Spleen (tissue), 11 donors: ENCODE measurements around the gene ARL10. TPM values are rescaled to one million over a fixed set of nuclear protein-coding genes. Genes with fewer than 3 reads are reported as not detected.

Experiments
- DNase-seq: peaks from one replicate; pipeline ENCODE4 v3.0.0-alpha.2; 2020
- H3K27ac ChIP-seq, 8 donors: fragments of 200-600 bp; sonication (generic) in 7 of 8; 1 replicate in 4 of 8; 2 replicates in 4 of 8; pipeline versions ENCODE4 v1.5.0 to v1.8.0; 2016 to 2021; ENCODE audit warnings: inconsistent platforms in 4 of 8, mild to moderate bottlenecking in 4 of 8, moderate library complexity in 1 of 8
- H3K27me3 ChIP-seq, 7 donors: fragments of 200-600 bp; sonication (generic) in 6 of 7; replicated peaks in 1 of 7; 1 replicate in 4 of 7; 2 replicates in 3 of 7; pipeline versions ENCODE4 v1.5.0 to v1.8.0; 2016 to 2021; ENCODE audit warnings: inconsistent platforms in 3 of 7, mild to moderate bottlenecking in 1 of 7
- H3K36me3 ChIP-seq, 6 donors: fragments of 200-600 bp; sonication (generic) in 5 of 6; 1 replicate in 4 of 6; 2 replicates in 2 of 6; pipeline versions ENCODE4 v1.5.0 to v1.8.0; 2016 to 2021; ENCODE audit warnings: inconsistent platforms in 2 of 6
- H3K4me1 ChIP-seq, 6 donors: fragments of 200-600 bp; sonication (generic) in 5 of 6; 1 replicate in 3 of 6; 2 replicates in 3 of 6; pipeline versions ENCODE4 v1.5.0 to v1.8.0; 2016 to 2021; ENCODE audit warnings: inconsistent platforms in 3 of 6
- H3K4me3 ChIP-seq, 8 donors: fragments of 200-600 bp; sonication (generic) in 7 of 8; 1 replicate in 4 of 8; 2 replicates in 4 of 8; pipeline versions ENCODE4 v1.5.0 to v1.8.0; 2016 to 2021; ENCODE audit warnings: inconsistent platforms in 4 of 8, mild to moderate bottlenecking in 4 of 8, moderate library complexity in 2 of 8
- H3K9me3 ChIP-seq, 8 donors: fragments of 200-600 bp; sonication (generic) in 7 of 8; 1 replicate in 4 of 8; 2 replicates in 4 of 8; pipeline versions ENCODE4 v1.5.0 to v1.8.0; 2016 to 2021; ENCODE audit warnings: inconsistent platforms in 4 of 8
- POLR2A ChIP-seq, 3 donors: fragments of 450-650 bp; IDR thresholded peaks; one replicate each; pipeline ENCODE4 v1.5.1; 2017; ENCODE audit warnings: antibody characterized with exemption in 3 of 3, mild to moderate bottlenecking in 1 of 3
- POLR2AphosphoS5 ChIP-seq, 3 donors: sonication (generic); formaldehyde crosslinking; IDR thresholded peaks; one replicate each; pipeline ENCODE4 v1.5.1; 2017; ENCODE audit warnings: antibody characterized with exemption in 3 of 3
- WGBS, 5 donors: extraction: QIAGEN DNeasy Blood & Tissue Kit in 3 of 5; methylation state at CpG; one replicate each; pipeline versions ENCODE4 v1.1.5 to v1.1.7; 2013 to 2018; 5-methylcytosine and 5-hydroxymethylcytosine counted together
- intact Hi-C: fragments of 100-400 bp; cut with DNase I; formaldehyde crosslinking; loops from one replicate; pipeline ENCODE4 v1.15.0; 2023; ENCODE audit warnings: low total_unique reads
- polyA plus RNA-seq, 3 donors: library from polyadenylated mRNA; stranded (reverse); fragments of 200-250 nt; gene quantifications; one replicate each; pipeline ENCODE4 v1.2.1, GENCODE V29; 2013
- total RNA-seq, 7 donors: library from RNA; depleted of rRNA in 3 of 7; stranded (reverse); fragments of >200 nt in 3 of 7; fragmentation: NEBNext Ultra II Directional in 4 of 7; extraction: Animal tissue kit (Norgen Biotek cat#: 25700) in 4 of 7; gene quantifications; one replicate each; pipeline versions ENCODE4 v1.1.0 to v1.2.1, GENCODE V29; 2016 to 2021
- TF ChIP-seq, protein P1 (sequence below), 11 experiments: fragments of 200-600 bp in 7 of 11; fragments of 450-650 bp in 4 of 11; sonication (generic) in 4 of 11; IDR thresholded peaks in 8 of 11; conservative IDR thresholded peaks in 3 of 11; 1 replicate in 7 of 11; 2 replicates in 4 of 11; pipeline versions ENCODE4 v1.4.0 to v1.8.0; 2016 to 2021; ENCODE audit warnings: antibody characterized with exemption in 11 of 11, inconsistent platforms in 4 of 11, mild to moderate bottlenecking in 1 of 11
- donor health status: healthy with polysubstance abuse.
- donor health status: DM: no; HTN: no; CAD: no; lungs with moderate emphysema.
- donor health status: DM: no; HTN: no; CAD: no.
- donor health status: Bipolar disorder and iron deficiency.
- donor health status: healthy.
- donor health status: DM: no; HTN: no; CAD: no.
- donor health status: DM: yes; HTN: yes; CAD: no.

The ARL10 gene
- total and polyA plus RNA-seq, 10 donors: 1.6 to 17.8 (median 6.8) TPM

DNA sequence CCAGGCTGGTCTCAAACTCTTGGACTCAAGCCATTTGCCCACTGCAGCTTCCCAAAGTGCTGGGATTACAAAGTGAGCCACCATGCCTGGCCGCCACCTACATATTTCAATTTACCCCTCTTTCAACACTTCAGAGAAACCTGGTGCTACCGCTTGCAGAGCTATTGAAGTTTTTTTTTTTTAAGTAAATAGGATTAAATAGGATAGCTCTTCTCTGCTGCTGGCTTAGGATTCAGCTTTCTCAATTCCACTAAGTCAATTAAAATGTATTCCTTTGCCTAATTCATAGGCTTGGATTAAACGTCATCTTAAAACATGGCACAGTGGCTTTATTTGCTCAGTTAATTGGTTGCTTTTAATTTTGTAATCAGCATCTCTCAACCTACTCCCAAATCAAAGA, 44.7 kb upstream of the ARL10 start:
- Histone ChIP-seq H3K36me3 (peaks cover 4 to 94% (median 34%) of the 10 kb centered on the region in 6 donors), H3K9me3 (no peaks in the 10 kb centered on the region), H3K27ac (no peak overlapping the region), H3K27me3 (no peaks in the 10 kb centered on the region), H3K4me1 (no peaks in the 10 kb centered on the region), H3K4me3 (no peak overlapping the region)
- intact Hi-C loops: no loop called here
- DNase-seq: no peak
- WGBS, 5 donors: 95 to 99% (median 97%) methylated on average over 3 of the region's 3 CpGs
- TF ChIP-seq POLR2A (IDR thresholded peaks at IDR 0.05) (no peak), POLR2AphosphoS5 (IDR thresholded peaks at IDR 0.05) (no peak)
- TF ChIP-seq, protein P1, sequence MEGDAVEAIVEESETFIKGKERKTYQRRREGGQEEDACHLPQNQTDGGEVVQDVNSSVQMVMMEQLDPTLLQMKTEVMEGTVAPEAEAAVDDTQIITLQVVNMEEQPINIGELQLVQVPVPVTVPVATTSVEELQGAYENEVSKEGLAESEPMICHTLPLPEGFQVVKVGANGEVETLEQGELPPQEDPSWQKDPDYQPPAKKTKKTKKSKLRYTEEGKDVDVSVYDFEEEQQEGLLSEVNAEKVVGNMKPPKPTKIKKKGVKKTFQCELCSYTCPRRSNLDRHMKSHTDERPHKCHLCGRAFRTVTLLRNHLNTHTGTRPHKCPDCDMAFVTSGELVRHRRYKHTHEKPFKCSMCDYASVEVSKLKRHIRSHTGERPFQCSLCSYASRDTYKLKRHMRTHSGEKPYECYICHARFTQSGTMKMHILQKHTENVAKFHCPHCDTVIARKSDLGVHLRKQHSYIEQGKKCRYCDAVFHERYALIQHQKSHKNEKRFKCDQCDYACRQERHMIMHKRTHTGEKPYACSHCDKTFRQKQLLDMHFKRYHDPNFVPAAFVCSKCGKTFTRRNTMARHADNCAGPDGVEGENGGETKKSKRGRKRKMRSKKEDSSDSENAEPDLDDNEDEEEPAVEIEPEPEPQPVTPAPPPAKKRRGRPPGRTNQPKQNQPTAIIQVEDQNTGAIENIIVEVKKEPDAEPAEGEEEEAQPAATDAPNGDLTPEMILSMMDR (IDR thresholded peaks at IDR 0.05 in 8 of 11, conservative IDR thresholded peaks at IDR 0.05 in 3 of 11): no peak

GRCh38 chr5:176334031-176334770, 31.1 kb upstream of the ARL10 start:
- Histone ChIP-seq H3K4me3 (no peak overlapping the region), H3K27me3 (no peaks in the 10 kb centered on the region), H3K9me3 (peaks cover 0 to 17% (median 11%) of the 10 kb centered on the region in 8 donors), H3K4me1 (no peaks in the 10 kb centered on the region), H3K36me3 (peaks cover 0 to 80% (median 17%) of the 10 kb centered on the region in 6 donors), H3K27ac (no peak overlapping the region)
- no peak for DNase-seq
- intact Hi-C loops: no loop called here
- TF ChIP-seq POLR2A (IDR thresholded peaks at IDR 0.05) (no peak), POLR2AphosphoS5 (IDR thresholded peaks at IDR 0.05) (no peak)
- TF ChIP-seq, protein P1 (IDR thresholded peaks at IDR 0.05 in 8 of 11, conservative IDR thresholded peaks at IDR 0.05 in 3 of 11): no peak

DNA sequence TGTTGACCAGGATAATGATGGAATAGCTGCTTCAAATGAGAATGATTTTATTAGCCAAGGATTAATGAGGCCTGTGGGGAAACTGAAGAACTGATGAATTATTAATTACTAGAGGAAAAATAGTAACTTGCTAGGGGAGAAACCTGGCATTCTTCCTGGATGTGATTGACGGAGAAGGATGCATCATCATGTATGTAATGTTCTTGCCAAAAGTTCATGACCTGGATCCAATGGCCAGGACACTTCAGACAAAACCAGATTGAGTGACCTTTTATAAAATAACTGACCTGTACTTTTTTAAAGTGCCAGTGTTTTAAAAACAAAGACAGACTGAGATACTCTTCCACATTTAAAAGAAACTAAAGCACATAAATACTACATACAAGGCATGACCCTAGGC, 27.4 kb upstream of the ARL10 start:
- H3K4me1 ChIP-seq: no peaks in the 10 kb centered on the region
- intact Hi-C loops: no loop called here
- WGBS, 5 donors: 73 to 89% (median 83%) methylated on average over 1 of the region's 1 CpG
- peaks cover 0 to 14% (median 11%) of the 10 kb centered on the region in 8 donors for H3K9me3 ChIP-seq
- no peak for DNase-seq
- no peak overlapping the region for H3K4me3 ChIP-seq
- TF ChIP-seq, protein P1 (IDR thresholded peaks at IDR 0.05 in 8 of 11, conservative IDR thresholded peaks at IDR 0.05 in 3 of 11): no peak
- TF ChIP-seq POLR2AphosphoS5 (IDR thresholded peaks at IDR 0.05): no peak
- TF ChIP-seq POLR2A (IDR thresholded peaks at IDR 0.05): no peak
- H3K36me3 ChIP-seq: peaks cover 0 to 96% (median 19%) of the 10 kb centered on the region in 6 donors
- no peak overlapping the region for H3K27ac ChIP-seq
- no peaks in the 10 kb centered on the region for H3K27me3 ChIP-seq

GRCh38 chr5:176339304-176339703, 26.0 kb upstream of the ARL10 start:
- 92 to 97% (median 95%) methylated on average over 5 of the region's 5 CpGs for WGBS, 5 donors
- no peak for DNase-seq

More at GRCh38 chr5:176339304-176339703, 26.0 kb upstream of the ARL10 start:
- Histone ChIP-seq H3K4me1 (no peaks in the 10 kb centered on the region), H3K27me3 (no peaks in the 10 kb centered on the region), H3K9me3 (peaks cover 0 to 3% (median under 1%) of the 10 kb centered on the region in 8 donors), H3K27ac (no peak overlapping the region), H3K4me3 (no peak overlapping the region), H3K36me3 (peaks cover 0 to 96% (median 19%) of the 10 kb centered on the region in 6 donors)
- TF ChIP-seq POLR2A (IDR thresholded peaks at IDR 0.05) (no peak), POLR2AphosphoS5 (IDR thresholded peaks at IDR 0.05) (no peak)
- TF ChIP-seq, protein P1 (IDR thresholded peaks at IDR 0.05 in 8 of 11, conservative IDR thresholded peaks at IDR 0.05 in 3 of 11): no peak
- intact Hi-C loops: no loop called here
